Neuronal stem cell (in vitro differentiated cells): Measurements from ENCODE around the gene CCR6.
A peak's percentile ranks its signal among the peaks of the same experiment; 100 is the strongest.

Experiments used
- DNase-seq: peaks from one replicate; pipeline ENCODE4 v3.0.0-alpha.2; 2013; ENCODE audit warnings: low spot score
- H2AFZ ChIP-seq: one replicate; pipeline ENCODE4 v1.6.1; 2013; ENCODE audit warnings: mild to moderate bottlenecking, low read length, inconsistent platforms
- H2AK5ac ChIP-seq: 2 replicates; pipeline ENCODE4 v1.6.1; 2013; ENCODE audit warnings: low read depth, mild to moderate bottlenecking, inconsistent platforms, low read length, moderate library complexity, mixed read lengths
- H2BK120ac ChIP-seq: 2 replicates; pipeline ENCODE4 v1.6.1; 2013; ENCODE audit warnings: low read depth, mild to moderate bottlenecking, inconsistent platforms, low read length, moderate library complexity, mixed read lengths
- H2BK12ac ChIP-seq: one replicate; pipeline ENCODE4 v1.6.1; 2013; ENCODE audit warnings: low read length, inconsistent platforms
- H2BK15ac ChIP-seq: 2 replicates; pipeline ENCODE4 v1.6.1; 2013; ENCODE audit warnings: mild to moderate bottlenecking, low read length, inconsistent platforms, mixed read lengths
- H2BK5ac ChIP-seq: one replicate; pipeline ENCODE4 v1.6.1; 2013; ENCODE audit warnings: inconsistent platforms, mild to moderate bottlenecking, low read length, moderate library complexity
- H3K14ac ChIP-seq: one replicate; pipeline ENCODE4 v1.6.1; 2013; ENCODE audit warnings: low read length, inconsistent platforms
- H3K18ac ChIP-seq: 2 replicates; pipeline ENCODE4 v1.6.1; 2013; ENCODE audit warnings: low read length, inconsistent platforms
- H3K23ac ChIP-seq: 2 replicates; pipeline ENCODE4 v1.6.1; 2013; ENCODE audit warnings: low read depth, mild to moderate bottlenecking, mixed read lengths, low read length, inconsistent platforms; ENCODE audit not compliant: poor library complexity
- H3K27ac ChIP-seq: replicated peaks from 3 replicates; pipeline ENCODE4 v1.5.1; 2013; ENCODE audit warnings: low read length, inconsistent platforms
- H3K27me3 ChIP-seq, 3 experiments: 2 replicates each; pipeline ENCODE4 v1.6.1; 2013; ENCODE audit warnings: low read length in 3 of 3, mild to moderate bottlenecking in 2 of 3, inconsistent platforms in 1 of 3, low read depth in 1 of 3, mixed read lengths in 1 of 3, moderate library complexity in 1 of 3; ENCODE audit not compliant: control insufficient read depth in 3 of 3, insufficient read depth in 3 of 3
- H3K36me3 ChIP-seq, 2 donors: replicated peaks in 1 of 2; 2 replicates each; pipeline ENCODE4 v1.6.1; 2013; ENCODE audit warnings: low read length in 2 of 2; ENCODE audit not compliant: control insufficient read depth in 2 of 2, insufficient read depth in 2 of 2
- H3K4ac ChIP-seq: 2 replicates; pipeline ENCODE4 v1.6.1; 2013; ENCODE audit warnings: inconsistent platforms, mild to moderate bottlenecking, low read length, moderate library complexity
- H3K4me1 ChIP-seq, 2 donors: 1 replicate in 1 of 2; 2 replicates in 1 of 2; pipeline ENCODE4 v1.6.1; 2013; ENCODE audit warnings: low read length in 2 of 2, low read depth in 1 of 2; ENCODE audit not compliant: control insufficient read depth in 2 of 2, insufficient read depth in 1 of 2
- H3K4me2 ChIP-seq: one replicate; pipeline ENCODE4 v1.6.1; 2013; ENCODE audit warnings: mild to moderate bottlenecking, low read length, inconsistent platforms; ENCODE audit not compliant: insufficient read depth, poor library complexity, severe bottlenecking
- H3K4me3 ChIP-seq, 2 donors: 2 replicates each; pipeline ENCODE4 v1.5.1; 2013; ENCODE audit warnings: low read length in 2 of 2, mild to moderate bottlenecking in 2 of 2, inconsistent platforms in 1 of 2, moderate library complexity in 1 of 2
- H3K79me1 ChIP-seq: one replicate; pipeline ENCODE4 v1.6.1; 2013; ENCODE audit warnings: low read depth, mild to moderate bottlenecking, inconsistent platforms, low read length, moderate library complexity
- H3K9ac ChIP-seq: one replicate; pipeline ENCODE4 v1.6.1; 2013; ENCODE audit warnings: mild to moderate bottlenecking, low read depth, low read length, inconsistent platforms; ENCODE audit not compliant: poor library complexity
- H3K9me3 ChIP-seq, 2 donors: replicated peaks in 1 of 2; 2 replicates each; pipeline versions ENCODE3 to v1.6.1; 2013; ENCODE audit warnings: low read length in 2 of 2, mild to moderate bottlenecking in 2 of 2, inconsistent platforms in 1 of 2, low read depth in 1 of 2, mixed read lengths in 1 of 2, moderate library complexity in 1 of 2; ENCODE audit not compliant: control insufficient read depth in 2 of 2, insufficient read depth in 1 of 2
- H4K8ac ChIP-seq: one replicate; pipeline ENCODE4 v1.6.1; 2013; ENCODE audit warnings: low read depth, mild to moderate bottlenecking, inconsistent platforms, low read length, moderate library complexity
- H4K91ac ChIP-seq: one replicate; pipeline ENCODE4 v1.6.1; 2013; ENCODE audit warnings: low read length, low read depth, mild to moderate bottlenecking, inconsistent platforms; ENCODE audit not compliant: poor library complexity
- WGBS, 2 donors: extraction: QIAGEN DNeasy Blood & Tissue Kit; methylation state at CpG; one replicate each; pipeline ENCODE4 v1.1.7; 2013; ENCODE audit warnings: missing lambda C conversion rate in 2 of 2, mixed read lengths in 1 of 2; ENCODE audit not compliant: insufficient read length in 2 of 2, insufficient replicate concordance in 1 of 2; ENCODE audit errors: extremely low coverage in 2 of 2; 5-methylcytosine and 5-hydroxymethylcytosine counted together

Gene CCR6

DNA sequence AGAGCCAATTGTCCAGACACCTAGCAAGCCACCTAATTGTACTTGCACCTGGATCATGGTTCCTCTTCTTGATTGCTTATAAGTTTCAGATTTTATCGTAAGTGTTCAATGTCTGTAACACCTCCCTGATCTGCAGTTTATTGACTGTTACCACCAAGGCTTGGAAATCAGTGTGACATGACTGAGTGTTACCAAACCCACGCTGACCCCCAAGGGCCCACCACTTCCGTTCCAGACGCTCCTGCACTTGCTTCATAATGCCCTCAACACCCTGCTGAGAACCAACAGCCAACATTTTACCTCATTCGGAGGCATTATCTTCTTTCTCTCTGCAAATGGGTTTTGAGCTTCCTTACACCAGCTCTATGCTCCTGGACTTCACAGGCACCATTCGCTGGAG lies 6.3 kb downstream of the CCR6 start:
- H3K36me3 ChIP-seq, result no peaks in the 10 kb centered on the region
- H3K4me2 ChIP-seq, result no peak overlapping the region
- no peak overlapping the region for H3K9ac ChIP-seq
- no peak overlapping the region for H2AFZ ChIP-seq
- no peak overlapping the region for H3K4me3 ChIP-seq
- no peak overlapping the region for H4K8ac ChIP-seq
- no peak for DNase-seq
- no peak overlapping the region for H3K27ac ChIP-seq
- WGBS, 2 donors, result no CpG with 5 or more reads among the region's 6 CpGs
- peaks cover 0 to 2% (median 0%) of the 10 kb centered on the region in 3 experiments for H3K27me3 ChIP-seq
- no peak overlapping the region for H2BK15ac ChIP-seq
- no peak overlapping the region for H2BK120ac ChIP-seq
- no peak overlapping the region for H2AK5ac ChIP-seq
- no peaks in the 10 kb centered on the region for H3K79me1 ChIP-seq
- no peak overlapping the region for H3K4ac ChIP-seq
- H2BK5ac ChIP-seq, result no peak overlapping the region
- H2BK12ac ChIP-seq, result no peak overlapping the region
- H3K23ac ChIP-seq, result no peak overlapping the region
- no peaks in the 10 kb centered on the region for H3K4me1 ChIP-seq
- no peaks in the 10 kb centered on the region for H3K9me3 ChIP-seq
- no peak overlapping the region for H4K91ac ChIP-seq
- no peak overlapping the region for H3K18ac ChIP-seq
- H3K14ac ChIP-seq, result no peak overlapping the region

DNA sequence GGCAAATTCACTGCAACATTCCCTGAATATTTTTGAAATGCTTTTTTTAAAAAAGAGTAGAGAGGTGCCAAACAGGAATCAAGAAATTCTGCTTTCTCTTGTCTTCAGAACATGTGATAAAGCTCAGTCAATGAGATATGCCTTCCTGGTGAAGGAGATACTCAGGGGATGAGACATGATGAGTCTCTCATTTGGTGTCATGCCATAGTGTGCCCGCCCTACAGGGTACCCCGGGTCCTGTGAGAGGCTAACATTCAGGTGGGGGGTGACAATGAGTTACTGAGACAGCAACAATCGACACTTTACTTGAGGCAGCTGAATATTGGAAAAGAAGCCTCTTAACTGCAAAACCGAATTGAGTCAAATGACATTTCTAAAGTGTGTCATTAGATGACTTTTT lies 6.7 kb downstream of the CCR6 start:
- Histone ChIP-seq H3K9me3 (no peaks in the 10 kb centered on the region), H3K4ac (no peak overlapping the region), H2AFZ (no peak overlapping the region), H3K9ac (no peak overlapping the region), H3K27ac (no peak overlapping the region), H3K27me3 (peaks cover 0 to 2% (median 0%) of the 10 kb centered on the region in 3 experiments), H3K18ac (no peak overlapping the region), H3K79me1 (no peaks in the 10 kb centered on the region), H3K23ac (no peak overlapping the region), H3K36me3 (no peaks in the 10 kb centered on the region), H2BK5ac (no peak overlapping the region), H2AK5ac (no peak overlapping the region), H2BK12ac (no peak overlapping the region), H3K4me2 (no peak overlapping the region), H3K4me1 (no peaks in the 10 kb centered on the region), H4K91ac (no peak overlapping the region), H2BK120ac (no peak overlapping the region), H2BK15ac (no peak overlapping the region), H3K14ac (no peak overlapping the region), H4K8ac (no peak overlapping the region), H3K4me3 (no peak overlapping the region)
- WGBS, 2 donors, result no CpG with 5 or more reads among the region's 4 CpGs
- DNase-seq, result no peak

GRCh38 chr6:167130008-167130677 lies 7.2 kb downstream of the CCR6 start:
- H2AK5ac ChIP-seq, result no peak overlapping the region
- no peaks in the 10 kb centered on the region for H3K36me3 ChIP-seq
- H3K4ac ChIP-seq, result no peak overlapping the region
- no peaks in the 10 kb centered on the region for H3K4me1 ChIP-seq
- H4K8ac ChIP-seq, result no peak overlapping the region
- H3K27ac ChIP-seq, result no peak overlapping the region
- H3K9me3 ChIP-seq, result no peaks in the 10 kb centered on the region
- no peaks in the 10 kb centered on the region for H3K79me1 ChIP-seq
- H2BK120ac ChIP-seq, result no peak overlapping the region
- no peak overlapping the region for H4K91ac ChIP-seq
- no CpG with 5 or more reads among the region's 6 CpGs for WGBS, 2 donors
- no peak overlapping the region for H2BK15ac ChIP-seq
- DNase-seq, result no peak
- H3K4me3 ChIP-seq, result no peak overlapping the region
- H2BK5ac ChIP-seq, result no peak overlapping the region
- no peak overlapping the region for H3K18ac ChIP-seq
- H3K23ac ChIP-seq, result no peak overlapping the region
- H2BK12ac ChIP-seq, result no peak overlapping the region
- H3K4me2 ChIP-seq, result no peak overlapping the region
- no peak overlapping the region for H3K9ac ChIP-seq
- no peak overlapping the region for H3K14ac ChIP-seq
- no peak overlapping the region for H2AFZ ChIP-seq
- H3K27me3 ChIP-seq, result no peaks in the 10 kb centered on the region

DNA sequence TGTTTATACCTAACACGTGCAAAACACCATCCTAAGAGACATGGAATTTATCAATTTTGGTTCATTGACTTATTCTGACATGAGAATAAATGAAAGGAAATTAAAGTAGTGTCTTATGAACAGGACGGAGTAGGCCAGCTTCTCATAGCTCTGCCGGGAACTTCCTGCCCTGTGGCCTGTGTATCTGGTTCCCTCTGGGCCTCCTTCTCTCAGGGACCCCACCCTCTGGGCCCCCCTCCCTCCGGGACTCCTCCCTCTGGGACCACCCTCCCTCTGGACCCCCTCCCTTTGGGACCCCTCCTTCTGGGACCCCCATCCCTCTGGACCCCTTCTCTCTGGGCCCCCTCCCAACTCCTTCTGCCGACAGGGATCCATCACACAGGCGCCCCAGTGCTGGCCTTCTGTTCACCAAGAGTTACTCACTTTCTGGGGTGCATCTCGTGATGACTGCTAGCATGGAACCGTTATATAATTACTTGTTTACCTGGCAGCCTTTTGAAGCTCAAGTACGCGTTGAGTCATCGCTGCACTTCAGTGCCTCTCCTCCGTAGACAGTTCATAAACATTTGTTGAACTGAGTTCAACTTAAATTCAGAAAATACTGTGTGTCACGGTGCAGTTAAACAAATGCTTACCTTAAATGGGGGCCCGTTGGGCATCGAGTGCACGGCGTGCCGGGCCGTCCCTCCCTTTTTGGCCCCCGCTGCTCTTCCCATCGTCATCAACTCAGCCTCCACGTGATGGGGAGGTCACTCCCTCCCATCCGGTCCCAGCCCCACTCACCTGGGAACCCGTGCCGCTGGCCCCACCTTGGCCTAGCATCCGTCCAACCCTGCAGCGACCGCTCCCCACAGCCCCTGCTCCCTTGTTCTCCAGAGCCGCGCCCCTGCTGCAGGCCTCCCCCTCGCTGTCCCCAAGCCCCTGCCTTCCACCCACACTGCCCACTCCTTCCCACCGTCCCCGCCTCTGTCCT lies 8.1 kb downstream of the CCR6 start:
- H2BK5ac ChIP-seq, result no peak overlapping the region
- H3K14ac ChIP-seq, result no peak overlapping the region
- no peaks in the 10 kb centered on the region for H3K79me1 ChIP-seq
- no peak overlapping the region for H4K8ac ChIP-seq
- H3K4me2 ChIP-seq, result no peak overlapping the region
- H3K18ac ChIP-seq, result no peak overlapping the region
- WGBS, 2 donors, result no CpG with 5 or more reads among the region's 33 CpGs
- no peaks in the 10 kb centered on the region for H3K4me1 ChIP-seq
- no peaks in the 10 kb centered on the region for H3K36me3 ChIP-seq
- H3K27me3 ChIP-seq, result no peaks in the 10 kb centered on the region
- H3K27ac ChIP-seq, result no peak overlapping the region
- H2AFZ ChIP-seq, result no peak overlapping the region
- H2BK15ac ChIP-seq, result no peak overlapping the region
- H4K91ac ChIP-seq, result no peak overlapping the region
- H3K9me3 ChIP-seq, result no peaks in the 10 kb centered on the region
- H3K4me3 ChIP-seq, result no peak overlapping the region
- H3K4ac ChIP-seq, result no peak overlapping the region
- H2BK12ac ChIP-seq, result no peak overlapping the region
- peak overlapping the region; percentile 68 for H3K9ac ChIP-seq
- peak overlapping the region; percentile 6 for H3K23ac ChIP-seq
- no peak overlapping the region for H2AK5ac ChIP-seq
- no peak overlapping the region for H2BK120ac ChIP-seq
- no peak for DNase-seq
